Spleen (tissue), 7 donors: ENCODE measurements around the gene KIF7.

Experiments
- POLR2A ChIP-seq, 3 donors: fragments of 450-650 bp; IDR thresholded peaks; one replicate each; pipeline ENCODE4 v1.5.1; 2017; ENCODE audit warnings: antibody characterized with exemption in 3 of 3, mild to moderate bottlenecking in 1 of 3
- POLR2AphosphoS5 ChIP-seq, 3 donors: sonication (generic); formaldehyde crosslinking; IDR thresholded peaks; one replicate each; pipeline ENCODE4 v1.5.1; 2017; ENCODE audit warnings: antibody characterized with exemption in 3 of 3
- TF ChIP-seq, protein P1 (sequence below), 11 experiments: fragments of 200-600 bp in 7 of 11; fragments of 450-650 bp in 4 of 11; sonication (generic) in 4 of 11; IDR thresholded peaks in 8 of 11; conservative IDR thresholded peaks in 3 of 11; 1 replicate in 7 of 11; 2 replicates in 4 of 11; pipeline versions ENCODE4 v1.4.0 to v1.8.0; 2016 to 2021; ENCODE audit warnings: antibody characterized with exemption in 11 of 11, inconsistent platforms in 4 of 11, mild to moderate bottlenecking in 1 of 11
- donor health status: DM: no; HTN: no; CAD: no; lungs with moderate emphysema.
- donor health status: DM: no; HTN: no; CAD: no.
- donor health status: DM: no; HTN: no; CAD: no.

DNA sequence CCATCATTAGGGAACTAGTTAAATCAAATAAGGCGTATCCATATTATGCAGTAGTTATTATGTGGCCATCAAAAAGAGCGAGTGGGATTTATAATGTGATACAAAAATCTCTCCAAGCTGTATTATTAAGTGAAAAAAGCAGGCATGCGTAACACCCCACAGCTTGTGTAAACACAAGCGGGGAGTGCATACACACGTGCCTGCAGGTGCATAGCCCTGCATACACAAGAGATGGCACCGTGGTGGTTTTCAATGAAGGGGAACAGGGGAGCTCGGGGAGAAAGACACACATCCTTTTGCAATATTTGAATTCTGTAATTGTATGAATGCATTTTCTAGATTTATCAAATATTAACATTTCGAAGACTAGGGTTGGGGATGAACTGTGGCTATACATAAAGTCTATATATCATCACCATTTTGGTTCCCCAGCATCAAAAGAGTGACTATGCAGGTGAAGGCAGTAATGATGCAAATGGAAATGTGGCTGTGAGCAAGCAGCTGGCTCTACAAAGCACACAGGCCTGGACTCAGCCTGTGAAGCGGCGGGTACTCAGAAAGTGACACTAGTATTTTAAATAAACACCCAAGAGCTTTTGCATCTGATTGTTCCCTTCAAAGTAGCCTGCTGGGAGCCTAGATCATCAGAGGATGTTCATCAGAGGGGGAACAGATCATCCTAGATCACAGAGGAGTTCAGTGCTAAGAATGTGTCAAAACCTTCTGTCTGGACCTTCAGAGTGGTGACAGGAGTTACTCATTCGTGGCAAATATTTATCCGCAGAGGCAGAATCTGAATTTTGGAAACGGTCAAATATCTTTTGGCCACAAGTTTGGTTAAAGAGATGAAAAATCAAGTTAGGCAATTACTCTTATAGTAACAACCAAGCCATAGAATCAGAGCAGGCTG, 9.4 kb upstream of the KIF7 start:
- TF ChIP-seq, protein P1, sequence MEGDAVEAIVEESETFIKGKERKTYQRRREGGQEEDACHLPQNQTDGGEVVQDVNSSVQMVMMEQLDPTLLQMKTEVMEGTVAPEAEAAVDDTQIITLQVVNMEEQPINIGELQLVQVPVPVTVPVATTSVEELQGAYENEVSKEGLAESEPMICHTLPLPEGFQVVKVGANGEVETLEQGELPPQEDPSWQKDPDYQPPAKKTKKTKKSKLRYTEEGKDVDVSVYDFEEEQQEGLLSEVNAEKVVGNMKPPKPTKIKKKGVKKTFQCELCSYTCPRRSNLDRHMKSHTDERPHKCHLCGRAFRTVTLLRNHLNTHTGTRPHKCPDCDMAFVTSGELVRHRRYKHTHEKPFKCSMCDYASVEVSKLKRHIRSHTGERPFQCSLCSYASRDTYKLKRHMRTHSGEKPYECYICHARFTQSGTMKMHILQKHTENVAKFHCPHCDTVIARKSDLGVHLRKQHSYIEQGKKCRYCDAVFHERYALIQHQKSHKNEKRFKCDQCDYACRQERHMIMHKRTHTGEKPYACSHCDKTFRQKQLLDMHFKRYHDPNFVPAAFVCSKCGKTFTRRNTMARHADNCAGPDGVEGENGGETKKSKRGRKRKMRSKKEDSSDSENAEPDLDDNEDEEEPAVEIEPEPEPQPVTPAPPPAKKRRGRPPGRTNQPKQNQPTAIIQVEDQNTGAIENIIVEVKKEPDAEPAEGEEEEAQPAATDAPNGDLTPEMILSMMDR (IDR thresholded peaks at IDR 0.05 in 8 of 11, conservative IDR thresholded peaks at IDR 0.05 in 3 of 11) = no peak
- TF ChIP-seq POLR2AphosphoS5 (IDR thresholded peaks at IDR 0.05) (no peak), POLR2A (IDR thresholded peaks at IDR 0.05) (no peak)
